Activated CD4-positive, alpha-beta memory T cell treated with anti-CD3 and anti-CD28 coated beads for 36 hours (primary cell): Measurements from ENCODE around the gene FBN1. TPM values are rescaled to one million over a fixed set of nuclear protein-coding genes. Genes with fewer than 3 reads are reported as not detected.

Source experiments
- CTCF ChIA-PET: fragments of 350-600 bp; sonication (Branson Sonifier 250); formaldehyde crosslinking; loops from one replicate; lab custom pipeline; 2021; ENCODE audit warnings: antibody characterized with exemption, inconsistent platforms; lab: Charles Lee
- POLR2A ChIA-PET: fragments of 350-600 bp; sonication (Branson Sonifier 250); formaldehyde crosslinking; loops from one replicate; lab custom pipeline; 2021; ENCODE audit warnings: antibody characterized with exemption; lab: Charles Lee
- DNase-seq: peaks from one replicate; pipeline ENCODE4 v3.0.0-alpha.2; 2020
- H3K27ac Mint-ChIP-seq: one replicate; pipeline ENCODE4 v1.8.0; 2021; ENCODE audit warnings: mixed read lengths
- H3K27me3 Mint-ChIP-seq: one replicate; pipeline ENCODE4 v1.8.0; 2021; ENCODE audit warnings: mixed read lengths
- H3K36me3 Mint-ChIP-seq: one replicate; pipeline ENCODE4 v1.8.0; 2021; ENCODE audit warnings: mixed read lengths
- H3K4me1 Mint-ChIP-seq: one replicate; pipeline ENCODE4 v1.8.0; 2021; ENCODE audit warnings: low read depth, mixed read lengths
- H3K4me3 Mint-ChIP-seq: one replicate; pipeline ENCODE4 v1.8.0; 2021; ENCODE audit warnings: mild to moderate bottlenecking, mixed read lengths
- H3K9me3 Mint-ChIP-seq: one replicate; pipeline ENCODE4 v1.8.0; 2021; ENCODE audit warnings: mixed read lengths
- intact Hi-C: fragments of 100-400 bp; cut with micrococcal nuclease; formaldehyde crosslinking; loops from one replicate; pipeline ENCODE4 v1.15.1; 2023
- total RNA-seq, 2 experiments: library from RNA; stranded (reverse); gene quantifications; one replicate each; pipeline ENCODE4 v1.2.3, GENCODE V29; 2021

FBN1 gene
- total RNA-seq, 2 experiments from 2014 or later: 0.34 to 0.52 TPM

DNA sequence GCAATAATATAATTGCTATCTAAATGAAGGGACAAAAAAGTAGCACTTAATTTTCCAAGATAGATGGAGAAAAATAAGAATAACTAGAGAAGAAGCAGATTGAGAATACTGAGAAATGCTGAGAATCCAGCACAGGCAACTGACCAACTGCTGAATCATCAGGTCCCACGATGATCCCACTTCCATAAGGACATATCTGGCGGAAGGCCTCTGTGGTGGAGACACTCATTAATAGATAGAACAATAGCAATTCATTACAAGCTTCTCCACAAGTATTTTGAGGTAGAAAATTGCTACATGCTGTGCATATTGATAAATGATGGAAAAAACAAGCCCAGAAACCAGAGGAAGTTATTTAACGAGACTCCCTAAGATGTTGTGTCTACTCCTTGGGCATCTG lies 208.3 kb downstream of the FBN1 start:
- ChIA-PET CTCF (no interaction called here), POLR2A (no interaction called here)
- Mint-ChIP-seq H3K4me3 (no peak overlapping the region), H3K4me1 (no peaks in the 10 kb centered on the region), H3K9me3 (no peaks in the 10 kb centered on the region), H3K27me3 (no peaks in the 10 kb centered on the region), H3K36me3 (no peaks in the 10 kb centered on the region), H3K27ac (no peak overlapping the region)
- intact Hi-C loops: no loop called here
- DNase-seq: no peak

DNA sequence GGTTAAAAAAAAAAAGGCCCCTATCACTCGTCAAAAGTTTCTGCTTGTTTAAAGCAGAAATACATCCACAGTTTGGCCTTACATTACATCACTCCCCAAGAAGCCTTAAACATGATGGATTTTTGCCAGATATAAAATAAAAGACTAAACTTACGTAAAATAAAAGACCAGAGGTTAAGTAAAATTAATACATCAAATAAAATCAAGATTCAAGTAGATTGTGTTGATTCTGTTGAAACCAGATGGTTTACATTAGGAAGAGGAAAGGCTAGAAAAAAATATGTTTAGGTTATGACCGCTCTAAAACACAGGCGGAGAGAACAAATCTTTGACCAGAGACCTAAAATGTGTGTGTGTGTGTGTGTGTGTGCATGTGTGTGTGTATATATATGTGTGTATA lies 210.2 kb downstream of the FBN1 start:
- intact Hi-C loops: no loop called here
- Mint-ChIP-seq H3K36me3 (no peaks in the 10 kb centered on the region), H3K9me3 (no peaks in the 10 kb centered on the region), H3K4me3 (no peak overlapping the region), H3K4me1 (no peaks in the 10 kb centered on the region), H3K27ac (no peak overlapping the region), H3K27me3 (no peaks in the 10 kb centered on the region)
- no peak for DNase-seq
- ChIA-PET CTCF (no interaction called here), POLR2A (no interaction called here)

DNA sequence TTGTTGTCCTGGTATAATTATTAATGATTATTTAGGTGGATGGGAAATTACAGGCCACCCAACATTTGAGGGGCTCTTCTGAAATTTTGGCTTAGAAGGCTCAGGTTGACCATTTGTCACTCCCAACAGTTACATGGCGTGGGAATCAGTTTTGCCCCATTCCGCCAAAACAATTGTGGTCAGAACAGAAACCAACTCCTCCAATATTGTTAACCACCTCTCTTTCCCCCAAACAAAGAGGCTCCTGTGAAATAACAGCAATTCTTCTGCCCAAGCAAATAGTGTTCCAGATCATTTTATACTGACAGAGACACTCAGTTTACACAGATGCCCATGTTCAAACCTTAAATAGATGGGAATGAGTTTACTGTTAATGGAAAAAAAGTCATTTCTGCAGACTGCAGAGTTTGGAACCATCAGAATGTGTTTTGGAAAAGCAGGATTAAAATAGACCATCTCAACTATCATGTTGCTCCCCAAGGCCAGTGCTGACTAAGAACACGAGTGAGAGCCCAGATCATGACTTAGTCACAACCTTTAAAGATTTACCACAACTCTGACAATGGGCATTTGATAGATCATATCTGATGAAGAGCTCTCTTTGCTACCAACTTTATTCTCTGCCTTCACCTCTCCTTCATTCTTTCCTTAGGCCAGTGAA lies 212.2 kb downstream of the FBN1 start:
- H3K4me3 Mint-ChIP-seq: no peak overlapping the region
- no peaks in the 10 kb centered on the region for H3K9me3 Mint-ChIP-seq
- ChIA-PET CTCF (no interaction called here), POLR2A (no interaction called here)
- intact Hi-C loops: no loop called here
- no peaks in the 10 kb centered on the region for H3K4me1 Mint-ChIP-seq
- no peaks in the 10 kb centered on the region for H3K36me3 Mint-ChIP-seq
- H3K27ac Mint-ChIP-seq: no peak overlapping the region
- no peak for DNase-seq
- H3K27me3 Mint-ChIP-seq: no peaks in the 10 kb centered on the region

DNA sequence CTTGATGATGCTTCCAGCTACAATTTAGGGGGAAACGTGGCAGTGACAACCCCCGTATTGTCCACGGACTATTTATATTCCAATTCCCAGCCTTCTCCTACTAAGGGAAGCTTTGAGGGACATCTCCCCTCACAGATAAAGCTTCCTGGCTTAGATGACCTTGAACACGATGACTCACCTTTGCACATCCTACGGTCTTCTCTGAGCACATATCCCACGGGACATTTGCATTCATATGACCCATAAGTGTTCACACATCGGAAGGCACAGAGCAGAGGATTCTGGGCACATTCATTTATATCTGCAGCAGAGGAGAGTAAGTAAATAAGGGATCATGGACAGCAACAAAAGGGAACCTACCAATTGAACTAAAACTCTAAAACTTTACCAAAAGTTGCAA lies 212.8 kb downstream of the FBN1 start:
- Mint-ChIP-seq H3K27ac (no peak overlapping the region), H3K4me1 (no peaks in the 10 kb centered on the region), H3K27me3 (no peaks in the 10 kb centered on the region), H3K9me3 (no peaks in the 10 kb centered on the region), H3K4me3 (no peak overlapping the region), H3K36me3 (no peaks in the 10 kb centered on the region)
- DNase-seq: no peak
- POLR2A ChIA-PET: no interaction called here
- intact Hi-C loops: no loop called here
- CTCF ChIA-PET: no interaction called here

DNA sequence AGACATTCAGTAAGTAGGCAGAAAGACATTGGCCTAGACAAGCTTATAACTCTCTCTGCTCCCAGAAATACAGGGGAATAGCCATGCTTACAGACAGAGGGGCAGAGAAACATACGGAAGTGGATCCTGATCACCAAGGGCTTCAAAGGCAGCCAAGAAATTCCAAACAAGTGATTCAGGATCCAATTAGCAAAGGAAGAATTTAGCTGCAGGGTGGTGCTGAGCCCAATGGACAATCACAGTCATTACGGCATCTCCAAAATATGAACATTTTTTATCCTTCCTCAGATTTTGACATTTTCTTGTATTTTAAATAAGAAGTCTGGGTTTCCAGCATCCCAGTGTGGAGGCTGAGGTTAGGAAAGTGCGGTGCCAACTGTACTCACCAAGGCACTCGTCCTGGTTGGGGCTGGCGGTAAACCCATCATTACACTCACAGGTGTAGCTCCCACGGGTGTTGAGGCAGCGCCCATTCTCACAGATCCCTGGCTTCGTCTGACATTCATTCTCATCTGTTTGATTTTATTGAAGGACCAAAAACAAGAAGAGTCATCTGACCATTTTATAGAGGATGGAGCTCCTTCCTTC lies 217.5 kb downstream of the FBN1 start:
- intact Hi-C loops: no loop called here
- Mint-ChIP-seq H3K27me3 (no peaks in the 10 kb centered on the region), H3K4me3 (no peak overlapping the region), H3K36me3 (no peaks in the 10 kb centered on the region), H3K9me3 (no peaks in the 10 kb centered on the region), H3K27ac (no peak overlapping the region), H3K4me1 (no peaks in the 10 kb centered on the region)
- POLR2A ChIA-PET: no interaction called here
- no peak for DNase-seq
- CTCF ChIA-PET: no interaction called here

DNA sequence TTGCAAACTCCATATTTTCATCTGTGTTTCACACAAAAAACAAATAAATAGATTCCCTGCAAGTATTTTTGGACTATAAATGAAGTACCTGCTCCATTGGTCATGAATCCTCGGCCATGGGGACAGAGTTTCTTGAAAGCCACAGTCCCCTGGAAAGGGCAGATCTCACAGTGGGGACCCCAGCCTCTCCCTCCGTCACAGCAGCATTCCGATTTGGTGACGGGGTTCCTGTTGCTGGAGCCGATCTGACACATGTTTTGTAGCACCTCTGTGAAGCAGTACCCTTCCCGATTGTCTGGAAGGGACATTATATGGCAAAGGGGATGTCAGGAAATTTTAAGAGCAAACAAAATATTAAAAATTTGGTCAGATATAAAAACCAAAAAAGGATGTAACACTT lies 218.0 kb downstream of the FBN1 start:
- H3K4me1 Mint-ChIP-seq: no peaks in the 10 kb centered on the region

DNA sequence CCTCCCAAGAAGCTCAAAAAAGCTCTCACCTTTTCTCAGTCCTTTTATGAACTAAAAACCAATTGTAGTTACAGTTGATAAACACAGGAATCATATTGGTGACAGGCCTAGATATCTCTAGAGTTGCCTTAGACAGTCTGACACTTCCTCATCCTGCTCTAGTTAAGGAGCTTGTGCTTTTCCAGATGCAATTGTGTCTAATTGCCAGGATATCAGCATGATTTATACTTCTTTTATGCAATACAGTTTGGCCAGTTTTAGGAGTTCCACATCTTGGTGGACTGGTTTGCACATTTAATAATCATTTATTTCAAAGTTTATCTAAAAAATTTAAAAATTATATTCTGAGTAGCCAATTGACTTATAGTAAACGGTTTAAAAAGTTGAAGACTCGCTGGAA lies 218.6 kb downstream of the FBN1 start:
- intact Hi-C loops: no loop called here
- no peak for DNase-seq
- Mint-ChIP-seq H3K27me3 (no peaks in the 10 kb centered on the region), H3K4me1 (no peaks in the 10 kb centered on the region), H3K9me3 (no peaks in the 10 kb centered on the region), H3K36me3 (no peaks in the 10 kb centered on the region), H3K4me3 (no peak overlapping the region), H3K27ac (no peak overlapping the region)
- CTCF ChIA-PET: no interaction called here
- POLR2A ChIA-PET: no interaction called here

More for the DNA sequence above, 218.0 kb downstream of the FBN1 start:
- ChIA-PET POLR2A (no interaction called here), CTCF (no interaction called here)
- Mint-ChIP-seq H3K4me3 (no peak overlapping the region), H3K27me3 (no peaks in the 10 kb centered on the region), H3K9me3 (no peaks in the 10 kb centered on the region), H3K36me3 (no peaks in the 10 kb centered on the region), H3K27ac (no peak overlapping the region)
- DNase-seq: no peak
- intact Hi-C loops: no loop called here

DNA sequence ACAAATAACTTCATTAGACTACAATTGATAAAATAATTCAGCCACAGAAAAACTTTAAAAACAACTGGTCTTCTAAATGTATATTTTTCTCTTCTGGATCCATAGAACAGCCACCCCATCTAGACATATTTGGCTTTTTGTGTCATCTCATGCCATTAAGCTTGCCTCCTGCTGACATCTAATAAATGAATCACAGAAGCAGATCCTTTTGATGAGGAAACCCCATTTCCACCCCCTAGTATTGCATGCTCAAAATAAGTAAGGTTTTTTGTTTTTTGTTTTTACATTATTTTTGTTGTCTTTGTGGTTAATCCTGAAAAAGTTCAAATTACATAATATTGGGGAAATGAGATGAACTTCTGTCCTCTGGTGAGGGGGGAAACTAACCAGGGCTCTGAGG lies 219.5 kb downstream of the FBN1 start:
- POLR2A ChIA-PET: no interaction called here
- no peaks in the 10 kb centered on the region for H3K4me1 Mint-ChIP-seq
- H3K27me3 Mint-ChIP-seq: no peaks in the 10 kb centered on the region
- no peaks in the 10 kb centered on the region for H3K9me3 Mint-ChIP-seq
- intact Hi-C loops: no loop called here
- no peaks in the 10 kb centered on the region for H3K36me3 Mint-ChIP-seq
- no peak for DNase-seq
- H3K4me3 Mint-ChIP-seq: no peak overlapping the region
- H3K27ac Mint-ChIP-seq: no peak overlapping the region
- CTCF ChIA-PET: no interaction called here

DNA sequence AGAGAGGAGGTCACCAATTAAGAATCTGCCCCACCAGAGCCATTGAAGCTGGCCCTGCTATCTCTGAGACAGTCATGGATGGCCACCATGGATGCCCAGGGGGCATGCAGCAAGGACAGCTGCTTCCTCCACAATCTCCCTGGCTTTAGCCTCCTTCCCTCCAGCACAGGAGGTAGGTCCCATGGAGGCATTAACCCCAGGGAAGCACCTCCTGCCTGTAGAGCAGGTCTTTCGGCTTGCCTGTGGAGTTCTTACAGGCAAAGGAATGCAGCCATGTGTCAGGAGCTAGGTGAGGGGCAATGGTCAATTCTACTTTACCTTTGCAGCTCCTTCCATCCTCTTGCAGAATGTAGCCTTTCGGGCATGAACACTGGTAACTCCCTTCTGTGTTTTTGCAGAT lies 220.5 kb downstream of the FBN1 start:
- ChIA-PET CTCF (no interaction called here), POLR2A (no interaction called here)
- Mint-ChIP-seq H3K36me3 (no peaks in the 10 kb centered on the region), H3K27ac (no peak overlapping the region), H3K9me3 (no peaks in the 10 kb centered on the region), H3K4me3 (no peak overlapping the region), H3K27me3 (no peaks in the 10 kb centered on the region), H3K4me1 (no peaks in the 10 kb centered on the region)
- DNase-seq: no peak
- intact Hi-C loops: no loop called here

DNA sequence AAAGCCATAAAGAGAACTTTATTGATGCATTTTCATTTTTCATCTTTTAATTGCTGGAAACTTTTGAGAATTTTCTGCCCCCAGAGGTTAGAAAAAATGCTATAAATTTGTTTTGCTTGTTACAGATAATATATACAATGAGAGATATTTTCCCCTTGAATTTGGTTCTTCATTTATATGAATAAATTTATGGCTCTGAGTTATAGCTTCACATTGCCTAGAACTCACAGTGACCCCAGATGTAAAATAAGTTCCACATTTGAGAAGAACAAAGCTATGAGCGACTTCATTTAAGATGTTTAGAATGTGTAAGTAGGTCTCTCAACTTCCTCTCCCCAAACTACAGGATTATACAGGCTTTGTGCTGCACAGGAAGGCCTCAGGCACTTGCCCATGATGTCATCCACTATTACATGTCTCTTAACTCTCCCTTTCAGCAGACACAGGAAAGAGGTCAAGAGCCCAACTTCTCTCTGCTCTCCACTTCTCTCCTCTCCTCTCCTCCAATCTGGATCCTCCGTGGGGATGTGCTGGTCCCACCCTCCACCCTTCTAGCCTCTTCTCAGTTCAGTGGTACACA lies 221.5 kb downstream of the FBN1 start:
- no peak overlapping the region for H3K4me3 Mint-ChIP-seq
- H3K27me3 Mint-ChIP-seq: no peaks in the 10 kb centered on the region
- H3K9me3 Mint-ChIP-seq: no peaks in the 10 kb centered on the region
- CTCF ChIA-PET: no interaction called here
- POLR2A ChIA-PET: no interaction called here
- H3K27ac Mint-ChIP-seq: no peak overlapping the region
- H3K4me1 Mint-ChIP-seq: no peaks in the 10 kb centered on the region
- intact Hi-C loops: no loop called here
- no peak for DNase-seq
- no peaks in the 10 kb centered on the region for H3K36me3 Mint-ChIP-seq

DNA sequence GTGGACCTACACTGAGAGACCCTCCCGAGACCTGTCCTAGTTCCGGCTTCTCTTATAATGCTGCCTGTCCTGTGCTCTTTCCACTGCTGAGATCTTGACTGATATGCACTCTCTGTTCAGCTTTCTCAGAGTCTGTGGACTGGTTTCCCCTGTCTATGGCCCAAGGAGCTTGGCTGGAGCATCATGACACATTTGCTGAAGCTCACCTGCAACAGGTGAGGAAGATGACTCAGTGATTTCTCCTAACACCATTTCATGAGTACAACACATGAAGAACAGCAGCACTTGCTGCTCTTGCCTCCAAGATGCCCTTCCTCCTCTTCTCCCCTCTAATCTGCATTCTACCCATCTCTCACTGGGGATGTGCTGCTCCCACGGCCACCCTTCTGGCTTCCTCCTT lies 222.2 kb downstream of the FBN1 start:
- H3K27me3 Mint-ChIP-seq: no peaks in the 10 kb centered on the region
- no peaks in the 10 kb centered on the region for H3K4me1 Mint-ChIP-seq
- CTCF ChIA-PET: no interaction called here
- no peak overlapping the region for H3K27ac Mint-ChIP-seq
- H3K4me3 Mint-ChIP-seq: no peak overlapping the region
- no peaks in the 10 kb centered on the region for H3K9me3 Mint-ChIP-seq
- H3K36me3 Mint-ChIP-seq: no peaks in the 10 kb centered on the region
- POLR2A ChIA-PET: no interaction called here
- DNase-seq: no peak
- intact Hi-C loops: no loop called here

DNA sequence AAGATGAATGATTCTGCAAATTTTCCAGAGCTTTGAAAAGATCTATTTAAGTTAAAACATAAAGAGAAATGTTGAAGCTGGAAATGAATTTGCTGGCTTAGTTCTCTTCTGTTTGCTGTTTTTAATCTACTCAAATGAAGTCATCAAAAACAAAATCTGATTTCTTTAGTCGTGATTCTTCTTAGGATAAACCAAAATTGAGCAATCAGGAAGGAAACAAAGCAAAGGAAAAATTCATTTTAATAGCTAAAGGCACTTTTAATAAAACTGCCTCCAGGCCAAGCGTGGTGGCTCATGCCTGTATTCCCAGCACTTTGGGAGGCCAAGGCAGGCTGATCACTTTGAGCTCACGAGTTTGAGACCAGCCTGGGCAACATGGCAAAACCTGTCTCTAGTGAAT lies 223.1 kb downstream of the FBN1 start:
- POLR2A ChIA-PET: no interaction called here
- peaks cover 2% of the 10 kb centered on the region for H3K27me3 Mint-ChIP-seq
- H3K4me1 Mint-ChIP-seq: no peaks in the 10 kb centered on the region
- no peaks in the 10 kb centered on the region for H3K36me3 Mint-ChIP-seq
- H3K9me3 Mint-ChIP-seq: no peaks in the 10 kb centered on the region
- H3K27ac Mint-ChIP-seq: no peak overlapping the region
- H3K4me3 Mint-ChIP-seq: no peak overlapping the region
- DNase-seq: no peak
- CTCF ChIA-PET: no interaction called here
- intact Hi-C loops: no loop called here

DNA sequence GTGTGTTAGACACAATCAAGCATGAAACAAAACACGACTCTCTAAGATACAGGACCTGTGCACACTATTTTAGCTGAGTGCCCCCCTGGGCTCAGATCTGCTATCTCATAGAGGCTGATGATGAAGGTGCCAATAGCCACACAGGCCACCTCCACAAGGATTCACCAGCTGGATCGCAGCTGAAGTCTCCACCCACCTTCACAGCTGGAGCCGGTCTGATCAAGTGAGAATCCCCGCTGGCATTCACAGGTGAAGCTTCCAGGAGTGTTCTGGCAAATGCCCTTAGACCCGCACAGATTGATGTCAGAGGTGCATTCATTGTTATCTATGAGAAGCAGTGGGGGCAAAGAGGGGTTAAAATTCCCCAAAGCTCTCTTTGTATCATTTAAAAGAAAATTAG lies 224.1 kb downstream of the FBN1 start:
- no peak overlapping the region for H3K4me3 Mint-ChIP-seq
- no peaks in the 10 kb centered on the region for H3K36me3 Mint-ChIP-seq
- ChIA-PET POLR2A (no interaction called here), CTCF (no interaction called here)
- H3K27ac Mint-ChIP-seq: no peak overlapping the region
- no peak for DNase-seq
- peaks cover 2% of the 10 kb centered on the region for H3K27me3 Mint-ChIP-seq
- H3K4me1 Mint-ChIP-seq: no peaks in the 10 kb centered on the region
- no peaks in the 10 kb centered on the region for H3K9me3 Mint-ChIP-seq
- intact Hi-C loops: no loop called here
